ENCODE results near the gene SORCS2.

SORCS2 gene

DNA sequence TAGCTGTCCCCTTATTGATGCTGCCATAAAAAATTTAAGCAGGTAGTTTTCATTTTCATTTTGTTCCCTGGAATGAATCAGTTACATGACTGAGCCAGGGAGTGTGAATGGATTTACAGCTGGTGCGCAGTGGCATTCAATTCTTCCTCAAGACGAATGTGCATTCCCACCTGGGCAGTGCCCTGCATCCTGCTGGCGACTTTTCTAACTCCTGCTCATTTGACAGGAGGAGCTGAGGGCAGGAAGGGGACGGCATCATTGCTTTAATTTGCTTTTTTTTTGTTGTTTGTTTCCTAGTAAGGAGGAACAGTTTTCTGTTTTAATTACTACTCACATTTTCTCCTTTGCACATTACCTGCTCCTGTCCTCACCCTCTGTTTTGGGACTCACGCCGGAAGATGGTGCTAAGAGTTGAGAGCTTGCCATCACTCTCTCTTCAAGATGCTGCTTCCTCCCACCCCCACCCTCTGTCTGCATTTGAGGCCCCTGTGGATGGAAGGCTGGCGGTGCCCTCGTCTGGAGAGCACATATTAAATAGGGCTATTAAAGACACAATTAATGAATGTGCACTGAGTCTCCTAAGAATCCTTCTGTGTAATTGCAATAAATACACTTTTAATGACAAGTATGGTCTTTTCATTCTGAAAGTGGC lies 206.6 kb downstream of the SORCS2 start:
- no peak for DNase-seq

- DNase-seq = no peak
These were observed 207.3 kb downstream of the SORCS2 start for GRCh38 chr4:7399440-7400234.

DNA sequence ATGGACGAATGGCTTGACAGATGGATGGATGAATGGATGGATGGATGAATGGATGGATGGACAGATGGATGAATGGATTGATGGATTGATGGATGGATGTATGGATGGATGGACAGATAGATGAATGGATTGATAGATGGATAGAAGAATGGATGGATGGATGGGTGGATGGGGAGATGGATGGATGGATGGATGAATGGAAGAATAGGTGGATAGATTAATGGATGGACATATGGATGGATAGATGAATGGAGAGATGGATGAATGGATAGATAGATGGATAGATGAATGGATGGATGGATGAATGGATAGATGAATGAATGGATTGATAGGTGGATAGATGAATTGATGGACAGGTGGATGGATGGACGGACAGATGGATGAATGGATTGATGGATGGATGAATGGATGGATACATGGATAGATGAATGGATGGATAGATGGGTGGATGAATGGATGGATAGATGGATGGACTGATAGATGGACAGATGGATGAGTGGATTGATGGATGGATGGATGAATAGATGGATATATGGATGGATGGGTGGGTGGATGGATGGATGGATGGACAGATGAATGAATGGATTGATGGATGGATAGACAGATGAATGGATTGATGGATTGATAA lies 208.4 kb downstream of the SORCS2 start:
- no peak for DNase-seq

- no peak for DNase-seq
These were observed 210.2 kb downstream of the SORCS2 start for GRCh38 chr4:7402526-7402925.

- DNase-seq = no peak
These were observed 210.7 kb downstream of the SORCS2 start for GRCh38 chr4:7403001-7403400.

GRCh38 chr4:7408166-7408565 lies 215.8 kb downstream of the SORCS2 start:
- no peak for DNase-seq

DNA sequence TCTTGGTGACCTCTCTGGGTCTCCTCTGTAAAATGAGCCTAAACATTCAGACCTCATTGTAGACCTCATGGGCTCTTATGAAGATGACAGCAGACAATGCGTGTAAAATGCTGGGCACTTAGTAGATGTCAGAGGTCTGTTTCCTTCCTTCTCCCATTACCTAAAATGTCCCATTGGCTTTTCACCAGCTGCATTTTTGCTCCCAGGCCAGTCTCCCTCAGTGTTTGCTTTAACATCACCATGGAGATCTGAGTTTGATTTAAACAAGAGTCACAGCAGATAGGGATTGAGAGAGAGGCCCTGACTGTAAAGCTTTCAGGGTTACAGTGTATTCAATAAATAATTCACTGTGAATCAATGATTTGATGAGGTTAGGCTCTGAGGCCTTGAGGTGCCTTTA lies 218.1 kb downstream of the SORCS2 start:
- no peak for DNase-seq

- no peak for DNase-seq
These were observed 219.2 kb downstream of the SORCS2 start for GRCh38 chr4:7411491-7411890.

DNA sequence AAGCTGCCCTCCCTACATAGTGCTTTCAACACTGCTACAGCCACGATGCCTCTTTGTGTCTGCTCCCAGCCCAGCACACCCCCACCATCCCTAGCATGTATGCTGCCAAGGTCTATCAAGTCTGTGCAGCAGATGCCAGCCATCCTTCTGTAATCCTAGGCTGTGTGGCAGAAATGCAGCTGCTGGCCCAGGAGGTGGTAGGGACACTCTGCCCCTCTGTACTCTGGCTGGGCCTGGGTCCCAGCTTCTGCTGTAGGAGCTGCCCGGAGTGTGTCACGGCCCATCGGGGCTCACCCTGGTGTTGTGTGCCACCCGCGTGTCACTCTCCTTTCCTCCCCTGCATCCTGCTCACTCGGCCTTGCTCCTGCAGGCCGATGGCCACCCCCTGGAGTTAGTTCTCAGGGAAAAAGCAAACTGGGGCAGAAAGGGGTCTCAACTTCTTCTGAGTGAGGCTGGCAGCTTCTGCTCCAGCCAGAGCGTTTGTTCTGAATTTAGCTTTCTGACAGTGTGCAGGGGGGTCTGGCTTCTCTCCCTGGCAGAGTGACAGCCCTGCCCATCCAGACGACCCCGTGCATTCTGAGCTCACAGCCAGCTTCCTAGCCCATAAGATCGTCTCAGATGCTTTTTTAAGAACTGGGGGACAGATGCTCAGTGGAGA lies 219.7 kb downstream of the SORCS2 start:
- DNase-seq = no peak

DNA sequence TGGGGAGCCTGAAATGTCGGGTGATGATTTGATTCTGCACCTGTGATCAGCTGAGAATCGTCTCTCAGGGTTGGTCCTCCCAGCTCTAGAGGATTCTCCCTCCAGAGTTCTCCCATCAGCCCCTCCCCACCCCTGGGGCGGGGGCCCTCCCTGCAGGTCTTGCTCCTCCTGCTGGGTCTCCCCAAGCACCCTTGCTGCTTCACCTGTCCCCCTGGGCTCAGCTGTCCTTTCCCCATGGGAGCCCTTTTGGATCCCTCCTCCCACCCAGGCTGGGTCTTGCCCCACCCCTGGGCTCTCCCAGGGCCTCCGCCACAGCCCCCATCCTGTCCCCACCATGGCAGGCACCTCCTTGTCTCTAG lies 220.2 kb downstream of the SORCS2 start:
- no peak for DNase-seq

GRCh38 chr4:7414046-7414445 lies 221.7 kb downstream of the SORCS2 start:
- DNase-seq = no peak

GRCh38 chr4:7414736-7415510 lies 222.6 kb downstream of the SORCS2 start:
- DNase-seq = no peak

GRCh38 chr4:7415927-7416686 lies 223.8 kb downstream of the SORCS2 start:
- DNase-seq = no peak

GRCh38 chr4:7416745-7417432 lies 224.6 kb downstream of the SORCS2 start:
- no peak for DNase-seq

DNA sequence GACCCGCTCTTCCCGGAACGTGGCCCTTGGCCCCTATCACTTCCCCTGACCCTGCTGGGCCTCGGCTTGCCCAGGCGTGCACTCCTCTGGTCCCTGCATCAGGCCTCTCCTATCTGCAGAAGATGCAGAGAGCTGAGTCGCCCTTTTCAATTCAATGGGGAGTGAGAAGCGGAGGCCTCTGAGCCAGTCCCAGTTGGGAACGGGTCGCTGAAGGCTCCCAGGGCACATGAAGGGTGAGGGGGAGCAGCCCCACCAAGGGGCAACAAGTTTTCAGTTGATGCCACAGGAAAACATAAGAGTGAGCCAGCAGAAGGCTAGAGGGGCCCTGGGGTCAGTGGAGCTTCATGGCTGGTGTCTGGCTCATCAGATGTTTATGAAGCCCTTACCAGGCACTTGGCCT lies 225.3 kb downstream of the SORCS2 start:
- no peak for DNase-seq

- DNase-seq = no peak
These were observed 226.0 kb downstream of the SORCS2 start for GRCh38 chr4:7418131-7418943.

DNA sequence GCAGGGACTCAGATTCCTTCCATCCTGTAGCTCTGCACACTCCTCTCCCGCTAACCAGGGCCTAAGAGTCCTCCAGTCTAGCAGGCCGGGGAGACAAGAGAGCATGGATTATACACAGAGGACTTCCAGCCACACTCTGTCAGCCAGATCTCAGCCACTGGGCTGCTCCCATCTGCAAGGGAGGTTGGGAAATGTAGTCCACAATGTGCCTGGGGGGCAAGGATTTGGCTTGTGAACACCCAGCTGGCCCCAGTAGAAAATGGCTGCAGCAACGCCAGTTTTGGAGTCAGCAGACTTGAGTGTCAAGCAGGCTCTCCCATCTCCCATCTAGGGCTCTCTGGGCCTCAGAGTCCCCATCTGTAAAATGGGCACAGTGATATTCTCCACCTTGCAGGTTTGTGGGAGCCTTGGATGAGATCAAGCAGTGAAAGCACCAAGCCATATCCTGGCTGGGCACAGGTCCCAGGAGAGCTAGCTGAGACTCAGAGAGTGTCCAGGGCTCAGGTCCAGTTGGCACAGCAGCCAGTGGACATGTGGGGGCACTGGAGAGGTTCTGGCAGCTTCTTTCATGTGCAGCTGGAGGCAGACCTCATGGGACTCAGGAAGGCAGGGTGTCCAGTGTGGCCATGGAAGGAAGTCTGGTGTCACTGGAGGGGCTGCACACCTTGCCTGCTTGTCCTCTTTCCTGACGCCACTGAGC lies 227.8 kb downstream of the SORCS2 start:
- no peak for DNase-seq

DNA sequence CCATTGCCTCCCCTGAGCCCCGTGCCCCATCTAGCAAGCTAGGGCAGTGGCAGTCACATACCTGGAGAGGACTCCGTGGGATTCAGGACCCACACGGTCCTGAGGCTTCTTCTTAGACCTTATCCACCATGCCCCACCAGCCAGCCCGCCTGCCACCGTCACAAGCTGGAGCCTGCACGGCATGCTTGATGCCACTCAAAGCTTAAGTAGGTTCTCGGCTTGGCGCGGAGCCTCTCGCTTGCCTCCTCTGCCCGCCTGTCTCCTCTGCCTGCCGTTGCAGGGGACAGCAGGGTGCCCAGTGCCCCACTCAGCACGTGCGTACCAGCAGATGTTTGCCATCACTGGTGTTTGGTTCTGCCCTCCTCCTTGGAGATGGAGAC lies 228.3 kb downstream of the SORCS2 start:
- no peak for DNase-seq

GRCh38 chr4:7421356-7422150 lies 229.2 kb downstream of the SORCS2 start:
- DNase-seq = no peak
